DOHH2 (cell line): ENCODE data around the gene WIPF2.

ENCODE experiments used
- EZH2phosphoT487 ChIP-seq: fragments of 200-600 bp; sonication (generic); IDR thresholded peaks from 2 replicates; pipeline ENCODE4 v1.6.1; 2017; ENCODE audit warnings: borderline replicate concordance, mild to moderate bottlenecking, antibody characterized with exemption, low read length, moderate library complexity, mixed read lengths
- TF ChIP-seq, protein P1 (sequence below): fragments of 200-600 bp; sonication (generic); IDR thresholded peaks from one replicate; pipeline ENCODE4 v1.5.1; 2014; ENCODE audit warnings: antibody characterized with exemption, mild to moderate bottlenecking, low read depth, low read length; ENCODE audit not compliant: poor library complexity, severe bottlenecking

DNA sequence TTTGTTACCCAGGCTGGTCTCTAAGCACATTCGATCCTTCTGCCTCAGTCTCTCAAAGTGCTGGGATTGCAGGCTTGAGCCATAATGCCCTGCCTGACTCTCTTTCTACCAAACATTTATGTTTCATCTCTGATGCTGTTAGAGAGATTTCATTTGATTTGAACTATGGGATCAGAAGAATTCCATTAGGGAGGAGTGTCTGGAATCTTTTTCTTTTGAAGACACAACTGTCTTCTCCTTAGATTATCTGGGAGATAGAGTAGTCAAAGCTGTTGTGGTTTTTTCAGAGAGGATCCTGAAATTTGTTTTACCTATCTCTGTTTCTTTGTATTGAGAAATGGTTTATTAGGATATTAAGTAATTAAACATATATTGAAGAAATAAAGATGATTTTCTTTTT lies 29.4 kb downstream of the WIPF2 start:
- TF ChIP-seq, protein P1, sequence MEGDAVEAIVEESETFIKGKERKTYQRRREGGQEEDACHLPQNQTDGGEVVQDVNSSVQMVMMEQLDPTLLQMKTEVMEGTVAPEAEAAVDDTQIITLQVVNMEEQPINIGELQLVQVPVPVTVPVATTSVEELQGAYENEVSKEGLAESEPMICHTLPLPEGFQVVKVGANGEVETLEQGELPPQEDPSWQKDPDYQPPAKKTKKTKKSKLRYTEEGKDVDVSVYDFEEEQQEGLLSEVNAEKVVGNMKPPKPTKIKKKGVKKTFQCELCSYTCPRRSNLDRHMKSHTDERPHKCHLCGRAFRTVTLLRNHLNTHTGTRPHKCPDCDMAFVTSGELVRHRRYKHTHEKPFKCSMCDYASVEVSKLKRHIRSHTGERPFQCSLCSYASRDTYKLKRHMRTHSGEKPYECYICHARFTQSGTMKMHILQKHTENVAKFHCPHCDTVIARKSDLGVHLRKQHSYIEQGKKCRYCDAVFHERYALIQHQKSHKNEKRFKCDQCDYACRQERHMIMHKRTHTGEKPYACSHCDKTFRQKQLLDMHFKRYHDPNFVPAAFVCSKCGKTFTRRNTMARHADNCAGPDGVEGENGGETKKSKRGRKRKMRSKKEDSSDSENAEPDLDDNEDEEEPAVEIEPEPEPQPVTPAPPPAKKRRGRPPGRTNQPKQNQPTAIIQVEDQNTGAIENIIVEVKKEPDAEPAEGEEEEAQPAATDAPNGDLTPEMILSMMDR, result no peak
- TF ChIP-seq EZH2phosphoT487, result no peak
